Measurements from ENCODE around the gene ETV1.

DNA sequence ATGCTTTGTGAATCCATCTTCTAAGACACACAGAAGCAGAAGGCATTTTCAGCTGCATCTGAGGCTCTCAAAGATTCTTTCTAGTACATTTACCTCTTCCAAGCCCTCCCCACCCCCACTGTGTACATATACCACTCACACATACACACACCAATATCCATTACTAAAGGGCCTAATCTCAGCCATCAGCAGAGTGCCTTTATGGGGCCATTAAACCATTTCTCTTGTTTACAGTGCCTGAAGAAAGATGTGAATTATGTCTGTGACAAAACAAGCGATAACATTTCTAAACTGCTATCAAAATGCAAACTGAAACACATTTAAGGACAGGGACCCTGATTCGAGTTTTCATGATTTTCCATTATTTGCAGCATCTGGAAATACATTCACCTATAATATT is 40.0 kb downstream of the ETV1 start:
- TF ChIP-seq, protein P1, sequence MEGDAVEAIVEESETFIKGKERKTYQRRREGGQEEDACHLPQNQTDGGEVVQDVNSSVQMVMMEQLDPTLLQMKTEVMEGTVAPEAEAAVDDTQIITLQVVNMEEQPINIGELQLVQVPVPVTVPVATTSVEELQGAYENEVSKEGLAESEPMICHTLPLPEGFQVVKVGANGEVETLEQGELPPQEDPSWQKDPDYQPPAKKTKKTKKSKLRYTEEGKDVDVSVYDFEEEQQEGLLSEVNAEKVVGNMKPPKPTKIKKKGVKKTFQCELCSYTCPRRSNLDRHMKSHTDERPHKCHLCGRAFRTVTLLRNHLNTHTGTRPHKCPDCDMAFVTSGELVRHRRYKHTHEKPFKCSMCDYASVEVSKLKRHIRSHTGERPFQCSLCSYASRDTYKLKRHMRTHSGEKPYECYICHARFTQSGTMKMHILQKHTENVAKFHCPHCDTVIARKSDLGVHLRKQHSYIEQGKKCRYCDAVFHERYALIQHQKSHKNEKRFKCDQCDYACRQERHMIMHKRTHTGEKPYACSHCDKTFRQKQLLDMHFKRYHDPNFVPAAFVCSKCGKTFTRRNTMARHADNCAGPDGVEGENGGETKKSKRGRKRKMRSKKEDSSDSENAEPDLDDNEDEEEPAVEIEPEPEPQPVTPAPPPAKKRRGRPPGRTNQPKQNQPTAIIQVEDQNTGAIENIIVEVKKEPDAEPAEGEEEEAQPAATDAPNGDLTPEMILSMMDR (IDR thresholded peaks at IDR 0.05), result no peak
- TF ChIP-seq POLR2A (IDR thresholded peaks at IDR 0.05), result no peak
